Transverse colon (tissue), 3 donors: Measurements from ENCODE around the gene TPST2.

Experiments used
- CTCF ChIP-seq, 5 experiments: fragments of 200-600 bp in 3 of 5; fragments of 450-650 bp in 2 of 5; sonication (generic) in 3 of 5; IDR thresholded peaks; 1 replicate in 2 of 5; 2 replicates in 3 of 5; pipeline ENCODE4 v1.5.1; 2016 to 2017; ENCODE audit warnings: antibody characterized with exemption in 5 of 5, inconsistent platforms in 3 of 5, mild to moderate bottlenecking in 2 of 5, moderate library complexity in 1 of 5
- EP300 ChIP-seq: sonication (generic); formaldehyde crosslinking; IDR thresholded peaks from one replicate; pipeline ENCODE4 v1.6.1; 2017; ENCODE audit warnings: antibody characterized with exemption, low read depth
- POLR2A ChIP-seq: fragments of 450-650 bp; IDR thresholded peaks from one replicate; pipeline ENCODE4 v1.6.1; 2016; ENCODE audit warnings: antibody characterized with exemption, mild to moderate bottlenecking, moderate library complexity

DNA sequence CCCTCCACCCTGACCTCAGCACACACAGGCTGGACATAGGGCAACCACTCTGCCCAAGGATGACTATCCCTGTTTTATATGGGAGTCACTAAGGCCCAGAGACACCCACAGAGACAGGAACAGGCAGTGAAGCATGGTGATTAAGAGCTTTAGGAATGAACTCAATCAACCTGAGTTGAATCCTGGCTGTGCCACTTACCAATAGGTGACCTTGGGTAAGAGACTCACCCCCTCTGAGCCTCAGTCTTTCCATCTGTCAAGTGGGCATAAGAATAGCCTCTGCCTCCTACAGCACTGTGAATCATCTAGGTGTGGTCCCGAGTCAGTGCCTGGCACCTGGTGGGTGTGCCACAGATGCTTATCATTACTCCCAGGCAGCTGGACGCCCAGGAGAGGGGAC lies 21.1 kb upstream of the TPST2 start:
- TF ChIP-seq CTCF (IDR thresholded peaks at IDR 0.05) (no peak), POLR2A (no peak), EP300 (no peak)
